ENCODE measurements around the gene CLSTN2.

CLSTN2 gene

DNA sequence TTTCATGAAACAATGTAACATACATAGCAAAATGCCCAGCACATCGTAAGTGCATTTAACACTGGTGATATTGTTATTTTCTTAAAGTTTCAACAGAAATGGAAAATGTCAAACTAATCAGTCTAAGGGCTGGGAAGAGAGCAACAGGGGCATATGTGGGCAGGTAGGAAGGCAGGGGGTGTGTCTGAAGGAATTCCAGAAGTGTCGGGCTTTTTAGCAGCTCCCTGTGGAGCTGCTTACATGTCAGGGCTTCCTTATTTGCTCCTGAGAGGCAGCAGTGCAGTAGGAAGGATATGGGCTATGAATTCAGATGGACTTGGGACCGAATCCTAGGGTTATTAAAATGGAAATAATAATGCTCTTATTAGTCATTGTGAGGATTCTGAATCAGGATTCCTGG is 311.6 kb downstream of the CLSTN2 start:
- FAIRE-seq, result no peak

DNA sequence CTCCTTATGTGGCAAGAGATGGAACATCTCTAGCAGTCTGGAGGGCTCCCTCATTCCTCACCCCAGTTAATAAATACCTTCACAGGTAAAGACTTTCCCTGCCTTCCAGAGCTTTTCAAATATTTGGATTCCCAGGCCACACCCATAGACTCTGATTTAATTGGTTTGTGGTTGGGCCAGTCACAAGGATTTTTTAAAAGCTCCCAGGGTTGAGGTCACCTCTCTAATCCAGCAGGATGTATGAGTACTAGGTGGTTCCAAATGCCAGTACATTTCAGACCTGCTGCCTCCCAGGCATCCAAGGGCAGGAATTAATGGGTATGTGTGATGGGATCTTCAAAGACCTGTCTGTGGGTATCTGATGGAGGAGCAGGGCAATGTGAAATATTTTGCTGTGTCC is 312.8 kb downstream of the CLSTN2 start:
- FAIRE-seq, result no peak

DNA sequence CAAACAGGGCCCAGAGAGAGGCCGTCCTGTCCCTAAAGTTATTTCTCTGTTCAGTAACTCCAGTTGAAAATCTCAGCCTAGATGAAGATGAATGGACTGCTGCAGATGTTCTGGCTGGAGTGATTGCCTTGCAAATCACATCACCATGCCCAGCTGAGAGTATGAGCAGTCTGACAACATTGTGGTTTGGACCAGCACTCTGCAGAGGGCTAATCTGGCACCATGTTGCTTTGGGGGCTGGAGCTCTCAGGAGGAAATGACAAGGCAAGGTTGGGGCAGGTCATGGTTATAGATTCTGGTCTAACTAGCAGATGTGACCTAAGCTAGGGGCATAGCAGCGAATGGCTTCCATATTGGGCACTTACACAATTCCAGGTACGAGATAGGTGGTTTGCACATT is 314.2 kb downstream of the CLSTN2 start:
- FAIRE-seq, result no peak

DNA sequence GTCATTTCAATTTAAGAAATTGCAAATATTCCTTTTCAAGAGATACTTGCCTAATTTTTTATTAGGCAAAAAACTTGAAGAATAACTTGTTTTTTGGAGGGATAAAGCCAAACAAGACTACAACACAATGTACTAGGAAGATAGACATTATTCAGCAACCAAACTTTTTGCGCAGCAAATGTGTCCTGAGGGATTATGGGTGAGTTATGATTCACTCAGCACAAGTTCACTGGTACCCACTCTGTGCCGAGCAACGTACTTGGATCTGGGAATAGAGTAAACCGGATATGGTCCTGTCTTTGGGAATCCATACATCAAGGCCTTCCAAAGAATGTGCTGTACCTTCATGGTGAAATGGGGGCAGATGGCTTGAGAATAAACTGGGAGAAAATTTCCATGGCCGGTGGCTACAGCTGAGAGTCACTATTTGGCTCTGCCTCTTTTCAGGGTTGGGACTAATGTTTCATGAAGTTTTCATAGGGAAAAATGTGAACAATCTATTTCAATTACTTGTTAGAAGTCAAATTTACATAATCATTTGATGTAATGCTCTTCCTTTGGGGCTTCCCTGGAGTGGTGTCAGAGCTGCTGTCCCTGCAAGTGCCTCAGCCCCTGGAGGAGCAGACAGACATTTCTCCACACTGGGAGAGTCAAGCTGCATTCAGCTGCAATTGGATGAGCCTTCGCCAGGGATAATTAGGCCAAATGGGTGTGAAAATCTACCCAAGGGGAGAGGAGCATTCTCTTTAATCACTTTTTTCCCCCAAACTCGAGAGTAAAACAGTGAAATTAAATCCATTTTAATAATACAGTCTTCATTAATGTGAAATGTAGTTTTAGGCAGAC is 315.2 kb downstream of the CLSTN2 start:
- FAIRE-seq, result no peak

DNA sequence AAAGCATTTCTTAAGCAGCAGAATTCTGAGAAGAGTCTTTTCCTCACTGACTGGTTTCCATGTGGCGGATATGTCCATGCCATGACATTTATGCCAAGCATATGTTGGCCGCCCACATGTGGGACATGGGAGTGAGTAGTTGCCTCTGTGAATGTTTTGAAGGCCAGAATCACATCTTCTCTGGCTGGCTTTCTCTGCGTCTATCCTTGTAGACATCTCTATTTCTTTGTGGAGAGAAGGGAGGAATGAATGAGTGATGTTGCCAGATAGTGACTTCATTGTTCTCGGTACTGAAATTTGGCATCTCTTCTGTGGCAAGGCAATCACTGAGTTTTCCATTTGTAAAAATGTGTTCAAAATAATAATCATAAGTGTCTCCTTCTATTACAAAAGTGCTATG is 316.0 kb downstream of the CLSTN2 start:
- FAIRE-seq, result no peak

DNA sequence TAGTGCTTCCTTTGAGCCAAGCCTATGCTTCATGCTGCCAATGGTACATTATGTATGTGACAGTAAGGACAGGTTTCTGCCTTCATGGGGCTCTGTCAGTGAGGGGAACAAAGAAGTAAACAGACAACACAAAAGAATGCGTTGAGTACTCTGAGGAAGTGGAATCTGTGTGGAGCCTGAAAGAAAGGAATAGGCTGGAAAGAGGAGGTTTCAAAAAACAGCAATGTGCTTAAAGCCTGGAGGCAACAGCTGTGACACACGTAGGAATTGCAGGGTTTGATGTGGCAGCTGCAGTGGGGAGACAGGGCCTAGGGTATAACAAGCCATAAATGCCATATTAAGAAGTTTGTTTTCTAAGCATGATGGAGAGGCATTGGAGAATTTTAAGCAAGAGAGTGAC is 316.7 kb downstream of the CLSTN2 start:
- no peak for FAIRE-seq

DNA sequence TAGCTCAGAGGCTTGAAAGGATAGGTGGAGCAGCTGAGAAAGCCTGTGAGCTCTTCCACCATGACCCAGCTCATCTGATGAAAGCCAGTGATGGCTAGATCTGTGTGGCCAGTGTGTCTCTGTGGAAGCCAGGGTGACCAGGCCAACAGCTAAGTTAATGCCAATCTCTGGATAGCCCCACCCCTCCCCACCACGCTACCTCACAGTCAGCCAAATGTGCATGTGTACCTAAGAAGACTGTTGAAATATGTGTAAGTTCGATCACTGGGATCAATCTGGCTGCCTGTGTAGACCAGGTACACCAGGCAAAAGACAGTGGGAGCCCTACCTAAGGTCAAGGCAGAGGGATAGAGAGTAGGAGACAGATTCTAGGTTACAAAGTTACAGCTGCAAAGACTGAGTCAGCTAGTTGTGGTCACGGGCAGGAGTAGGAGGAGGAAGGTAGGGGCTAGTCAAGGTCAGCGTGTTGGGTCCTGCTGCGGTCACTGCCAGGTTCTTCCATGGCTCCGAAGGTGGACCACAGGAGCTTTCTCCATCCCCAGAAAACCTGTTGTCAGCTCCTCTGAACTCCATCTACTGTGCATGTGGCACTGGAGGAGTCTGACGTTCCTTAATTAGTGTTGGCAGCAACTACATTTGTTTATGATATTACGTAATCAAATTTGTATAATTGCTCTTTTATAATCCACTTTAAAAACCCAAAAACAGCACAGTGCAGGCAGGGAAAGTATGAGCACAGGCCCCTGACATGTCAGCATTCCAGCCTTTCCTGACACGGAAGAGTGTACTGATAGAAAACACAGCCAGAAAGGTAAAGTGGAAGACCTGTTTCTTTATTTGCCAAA is 318.0 kb downstream of the CLSTN2 start:
- no peak for FAIRE-seq

DNA sequence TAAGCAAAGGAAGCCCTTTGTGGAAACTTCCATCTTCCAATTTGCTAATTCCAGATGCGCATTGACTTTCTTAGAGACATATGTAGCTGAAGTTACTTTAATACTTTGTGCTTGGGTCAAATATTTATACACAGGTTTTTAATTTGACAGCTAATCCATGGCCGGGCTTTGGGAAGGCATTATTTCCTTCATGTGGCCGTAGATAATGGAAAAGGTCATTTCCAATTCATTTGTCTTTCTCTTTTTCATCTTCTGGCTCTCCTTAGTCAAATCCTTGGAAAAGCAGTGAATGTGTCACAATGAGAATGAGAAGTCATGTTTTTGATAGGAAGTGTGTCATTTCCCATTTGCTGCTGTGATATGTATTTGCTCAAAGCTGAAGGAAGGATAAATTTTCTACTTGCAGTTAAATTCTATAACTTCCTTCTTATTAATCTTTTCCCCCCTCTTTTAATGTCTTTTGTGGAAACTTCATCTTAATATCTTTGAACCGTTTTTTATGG is 323.3 kb downstream of the CLSTN2 start:
- FAIRE-seq, result no peak

DNA sequence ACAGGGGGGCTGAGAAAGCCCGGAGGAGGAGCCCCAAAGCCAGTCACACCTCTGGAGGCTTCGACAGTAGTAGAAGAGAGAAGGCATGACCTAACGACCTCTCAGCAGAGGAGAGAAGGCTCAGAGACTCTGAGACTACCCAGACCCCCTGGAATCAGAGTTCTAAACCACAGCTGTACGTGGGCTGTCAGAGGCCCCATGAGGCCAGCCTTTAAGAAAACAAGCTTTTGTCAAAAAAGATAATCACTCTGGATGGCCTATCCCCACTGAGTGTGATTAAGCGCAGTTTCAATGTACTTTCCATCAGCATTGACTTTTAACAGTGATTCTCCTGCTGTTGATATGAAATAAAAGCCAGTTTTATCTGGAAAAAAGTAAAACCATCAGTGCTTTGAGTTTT is 330.3 kb downstream of the CLSTN2 start:
- no peak for FAIRE-seq

DNA sequence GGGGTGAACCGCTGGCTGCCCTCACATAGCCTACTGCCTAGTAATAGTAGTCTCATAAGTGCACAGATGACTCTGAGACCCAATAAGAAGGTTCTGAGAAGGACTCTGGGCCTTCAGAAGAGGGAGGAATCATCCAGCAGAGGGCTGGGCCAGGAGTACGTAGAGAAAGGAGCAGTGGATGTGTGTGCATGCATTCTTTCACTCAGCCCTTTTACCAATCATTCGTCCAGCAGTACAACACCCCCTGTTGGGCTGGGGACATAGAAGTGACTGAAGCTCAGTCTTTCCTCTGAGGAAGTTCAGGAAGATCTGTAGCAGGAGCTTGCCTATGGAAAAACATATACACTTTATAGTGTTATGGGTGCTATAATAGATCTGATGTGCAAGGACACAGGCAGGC is 333.1 kb downstream of the CLSTN2 start:
- FAIRE-seq, result no peak

DNA sequence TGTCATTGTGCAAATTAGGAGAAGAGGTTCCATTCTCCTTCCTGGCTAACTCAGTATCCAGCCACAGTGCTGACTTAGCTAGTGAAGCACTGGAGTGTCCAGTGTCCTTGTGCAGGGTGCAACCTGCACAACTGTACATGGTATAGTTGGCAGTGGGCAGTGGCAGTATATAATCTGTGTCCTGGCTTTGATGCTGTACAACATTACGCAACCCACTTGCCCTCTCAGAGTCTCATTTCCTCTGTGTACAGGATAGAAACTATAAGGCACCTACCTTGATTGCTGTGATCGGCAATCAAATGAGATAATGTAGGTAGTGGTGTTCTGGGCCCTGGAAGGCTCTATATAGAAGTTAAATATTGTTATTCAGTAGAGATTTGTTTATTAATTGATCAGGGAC is 333.6 kb downstream of the CLSTN2 start:
- no peak for FAIRE-seq

DNA sequence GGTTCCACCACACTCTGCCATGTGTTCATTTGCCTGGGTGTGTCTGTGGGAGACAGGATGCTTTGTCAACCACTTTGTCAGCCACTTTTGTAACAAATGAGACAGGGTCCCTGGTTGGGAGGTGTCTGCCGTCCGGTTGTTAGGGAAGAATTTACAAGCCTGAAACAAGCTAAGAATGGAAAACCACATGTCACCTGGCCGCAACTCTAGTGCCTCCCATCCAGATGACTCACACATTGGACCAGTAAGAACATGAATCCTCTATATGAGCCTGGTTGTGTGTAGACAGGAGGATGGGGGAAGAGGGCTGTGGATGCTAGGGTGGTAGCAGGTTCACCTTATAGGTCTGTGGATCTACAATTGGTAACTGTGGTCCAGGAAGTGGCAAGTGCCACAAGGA is 335.3 kb downstream of the CLSTN2 start:
- no peak for FAIRE-seq

DNA sequence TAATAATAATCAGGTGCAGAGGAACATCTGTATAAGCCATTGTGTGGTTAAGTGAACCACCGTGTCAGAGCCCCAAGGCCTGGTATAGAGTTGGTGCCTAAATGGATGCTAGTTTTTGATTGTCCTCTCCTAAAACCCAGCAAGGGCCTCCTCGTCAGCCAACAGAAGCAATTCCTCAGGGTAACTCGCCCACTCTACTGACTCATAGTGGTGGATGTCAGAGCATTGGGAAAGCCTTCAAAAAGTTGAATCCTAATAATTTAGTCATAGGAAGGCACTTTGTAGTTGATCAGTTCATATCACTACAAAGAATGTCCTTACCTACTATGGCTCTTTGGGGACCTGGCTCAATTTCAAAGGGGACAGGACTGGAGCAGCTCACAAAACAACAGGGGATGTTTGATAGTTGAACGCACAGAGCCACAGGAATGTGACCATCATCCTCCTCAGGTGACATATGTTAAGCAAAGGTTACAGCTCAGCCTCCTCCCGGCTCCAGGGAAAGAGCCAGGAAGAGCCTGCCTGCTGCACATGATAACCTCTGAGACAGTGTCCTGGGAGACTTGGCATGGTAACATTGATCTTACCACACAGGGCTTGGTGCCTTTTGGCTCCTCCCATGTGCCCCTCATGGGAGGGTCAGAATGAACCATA is 338.7 kb downstream of the CLSTN2 start:
- FAIRE-seq, result no peak

DNA sequence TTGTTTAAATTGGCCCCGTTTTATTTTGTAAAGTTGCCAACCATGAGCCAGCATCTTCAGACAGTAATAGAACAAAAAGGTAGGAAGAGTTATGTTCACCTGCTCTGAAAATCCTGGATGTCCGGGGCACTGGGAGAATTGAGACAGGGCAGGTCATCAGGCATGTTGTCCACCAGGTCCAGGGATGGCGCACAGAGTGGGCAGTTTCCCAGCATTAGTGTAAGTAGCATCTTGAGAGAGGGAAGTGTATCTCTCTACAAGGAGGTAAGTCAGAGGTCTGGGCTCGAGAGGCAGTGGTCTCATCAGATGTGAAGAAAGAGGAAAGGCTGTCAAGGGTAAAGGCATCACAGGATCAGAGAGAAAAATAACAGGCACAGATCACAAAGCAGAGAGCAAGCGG is 339.4 kb downstream of the CLSTN2 start:
- FAIRE-seq, result no peak

DNA sequence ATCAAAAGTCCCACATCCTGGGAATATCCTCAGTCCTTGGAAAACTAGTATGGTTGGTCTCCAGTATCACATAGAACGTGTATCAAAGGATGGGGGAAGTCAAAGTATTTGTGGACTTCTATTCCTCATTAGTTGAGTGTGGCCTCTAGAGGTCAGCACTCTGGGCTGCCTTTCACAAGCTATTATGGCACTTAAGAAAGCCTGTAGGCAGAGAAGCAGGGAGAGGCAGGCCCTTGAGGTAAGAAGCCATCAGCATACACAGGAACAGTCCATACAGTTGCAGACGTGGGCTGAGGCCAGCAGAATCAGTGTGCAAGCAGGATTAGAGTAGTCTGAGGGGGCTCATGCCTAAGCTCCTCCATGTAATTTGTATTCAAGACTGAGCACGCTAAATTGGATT is 341.7 kb downstream of the CLSTN2 start:
- no peak for FAIRE-seq

DNA sequence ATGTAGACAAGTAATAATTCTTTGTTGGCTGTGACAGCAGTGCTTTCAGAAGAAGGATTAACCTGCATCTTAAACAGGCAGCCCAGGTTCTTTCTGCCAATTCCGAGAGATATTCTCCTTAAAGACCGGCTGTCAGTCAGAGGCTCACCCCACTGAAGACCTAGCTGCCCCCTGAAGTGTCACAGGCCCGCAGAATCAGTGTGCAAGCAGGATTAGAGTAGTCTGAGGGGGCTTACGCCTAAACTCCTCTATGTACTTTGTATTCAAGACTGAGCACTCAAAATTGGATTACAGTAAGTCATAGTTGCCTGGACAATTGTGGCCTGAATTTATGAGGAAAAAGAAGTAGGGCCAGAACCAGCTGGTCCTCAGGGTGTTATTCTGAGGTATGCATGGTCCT is 342.9 kb downstream of the CLSTN2 start:
- FAIRE-seq, result no peak

DNA sequence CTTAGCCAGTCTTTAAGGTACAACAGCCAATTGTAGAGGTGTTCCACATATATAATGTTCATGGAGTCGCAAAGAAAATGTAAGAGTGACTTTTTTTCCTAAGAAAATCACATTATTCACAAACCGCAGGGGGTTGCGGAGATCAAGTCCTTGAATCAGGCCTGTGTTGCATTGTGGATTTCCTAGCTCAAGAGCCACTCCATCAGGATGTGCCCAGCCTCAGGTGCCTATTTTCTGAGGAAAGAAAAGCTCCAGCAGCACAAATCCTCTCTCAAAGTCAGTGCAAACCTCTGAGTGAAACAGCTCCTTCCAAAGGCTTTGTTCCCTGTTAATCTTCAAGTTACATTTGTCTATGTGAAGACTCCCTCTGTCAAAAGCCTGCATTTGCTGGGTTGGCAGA is 349.4 kb downstream of the CLSTN2 start:
- FAIRE-seq, result no peak

DNA sequence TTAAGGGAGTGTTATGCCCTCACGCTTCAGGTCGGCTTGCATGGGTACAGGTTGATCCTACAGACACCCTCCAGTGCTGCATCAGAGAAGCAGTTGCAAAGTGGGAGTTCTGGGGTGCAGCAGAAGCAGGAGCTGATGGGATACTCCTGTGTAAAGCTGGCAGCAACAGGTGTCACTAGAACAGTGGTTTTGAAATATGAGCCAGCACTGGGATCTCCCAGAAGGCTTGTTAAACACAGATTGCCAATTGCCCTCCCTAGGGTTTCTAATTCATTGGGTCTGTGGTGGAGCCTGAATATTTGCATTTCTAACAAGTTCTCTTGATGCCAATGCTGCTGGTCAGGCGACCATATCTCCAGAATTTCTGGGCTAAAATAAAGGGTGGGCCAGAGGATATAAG is 350.4 kb downstream of the CLSTN2 start:
- FAIRE-seq, result no peak

DNA sequence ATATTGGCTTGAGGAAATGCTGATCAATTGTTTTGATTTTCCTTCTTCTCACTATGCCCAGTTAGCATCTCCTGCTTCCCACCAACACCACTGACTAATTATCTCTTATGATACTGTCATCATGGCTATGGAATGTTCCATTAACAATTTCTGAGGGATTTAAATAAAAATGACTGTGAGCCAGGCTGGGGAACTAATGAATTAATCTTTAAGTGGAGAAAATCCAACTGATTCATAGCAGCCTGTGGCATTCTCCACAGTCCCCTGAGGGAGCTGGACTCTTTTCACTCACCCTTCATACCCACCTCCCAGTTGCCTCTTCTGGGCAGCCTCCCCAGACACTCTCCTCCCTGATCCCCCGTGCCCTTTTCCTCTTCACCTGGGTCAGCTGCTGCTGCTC is 353.6 kb downstream of the CLSTN2 start:
- FAIRE-seq, result no peak

DNA sequence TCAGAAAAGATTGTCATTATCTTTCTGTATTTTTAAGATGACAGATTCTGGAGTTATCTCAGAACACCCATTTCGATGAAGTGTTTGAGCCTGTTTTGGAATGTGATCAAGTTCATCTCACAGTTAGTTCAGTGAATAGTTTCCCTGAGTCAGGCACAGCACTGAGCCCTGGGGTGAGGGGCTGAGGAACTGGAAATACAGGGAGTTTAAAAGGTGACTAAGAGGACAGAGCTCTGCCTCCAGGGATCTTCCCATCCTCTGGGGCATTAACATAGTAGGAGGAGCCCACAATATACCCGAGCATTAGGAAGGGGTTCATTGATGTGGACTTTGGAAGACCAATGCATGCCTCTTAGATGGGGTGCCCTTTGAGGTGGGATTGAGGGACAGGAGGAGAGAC is 355.1 kb downstream of the CLSTN2 start:
- no peak for FAIRE-seq

DNA sequence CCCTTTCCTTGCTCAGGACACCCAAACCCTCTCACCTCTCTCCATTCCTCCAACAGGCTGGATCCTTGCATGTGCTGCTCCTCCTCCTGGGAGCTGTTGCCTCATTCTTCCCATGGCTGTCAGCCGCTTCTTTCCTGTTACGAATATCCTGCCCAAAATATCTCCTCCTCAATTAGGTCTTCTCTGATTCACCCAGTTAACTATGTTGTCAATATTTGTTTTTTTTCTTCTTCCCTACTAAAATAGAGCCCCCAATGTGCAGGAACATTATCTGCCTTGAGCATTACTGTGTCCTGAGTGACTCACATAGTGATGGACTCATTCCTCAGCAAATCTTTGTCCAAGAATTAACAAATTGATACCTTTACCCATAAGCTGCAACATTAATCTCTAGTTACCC is 357.2 kb downstream of the CLSTN2 start:
- no peak for FAIRE-seq

DNA sequence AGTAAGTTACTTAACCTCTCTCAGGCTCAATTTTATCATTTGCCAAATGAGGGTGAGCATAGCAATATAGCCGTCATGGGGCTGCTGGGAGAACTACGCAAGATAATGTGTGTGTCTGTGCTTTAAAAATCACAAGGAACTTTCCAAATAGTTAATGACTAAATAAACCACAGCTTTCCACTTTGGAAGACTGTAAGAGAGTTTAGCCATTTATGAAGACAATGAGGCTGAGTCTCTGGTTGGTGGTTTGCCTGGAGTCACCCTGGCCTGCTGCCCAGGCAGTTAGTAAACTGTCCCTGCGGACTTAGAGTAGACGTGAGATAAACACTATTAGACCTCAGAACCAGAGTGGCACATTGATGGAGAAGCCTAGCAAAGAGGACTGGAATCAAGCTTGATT is 357.7 kb downstream of the CLSTN2 start:
- no peak for FAIRE-seq

DNA sequence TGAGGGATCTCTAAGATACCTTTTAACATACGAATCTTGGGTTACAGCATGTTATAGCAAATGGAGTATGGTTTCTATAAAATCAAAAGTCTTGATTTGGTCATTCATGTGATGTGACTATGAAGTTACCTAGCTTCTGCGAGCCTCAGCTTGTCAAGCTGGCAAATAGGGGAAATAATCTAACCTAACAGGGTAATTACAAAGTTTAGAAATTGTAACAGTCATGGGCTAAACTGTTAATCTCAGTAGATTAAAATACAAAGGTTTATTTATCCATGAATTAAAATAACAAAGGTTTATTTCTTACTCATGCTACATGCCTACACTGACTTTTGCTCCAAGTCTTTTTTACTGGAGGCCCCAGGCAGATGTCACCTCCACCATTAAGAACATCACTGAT is 359.1 kb downstream of the CLSTN2 start:
- no peak for FAIRE-seq
